ENCODE results near the gene KRT39.

- TF ChIP-seq, protein P1, sequence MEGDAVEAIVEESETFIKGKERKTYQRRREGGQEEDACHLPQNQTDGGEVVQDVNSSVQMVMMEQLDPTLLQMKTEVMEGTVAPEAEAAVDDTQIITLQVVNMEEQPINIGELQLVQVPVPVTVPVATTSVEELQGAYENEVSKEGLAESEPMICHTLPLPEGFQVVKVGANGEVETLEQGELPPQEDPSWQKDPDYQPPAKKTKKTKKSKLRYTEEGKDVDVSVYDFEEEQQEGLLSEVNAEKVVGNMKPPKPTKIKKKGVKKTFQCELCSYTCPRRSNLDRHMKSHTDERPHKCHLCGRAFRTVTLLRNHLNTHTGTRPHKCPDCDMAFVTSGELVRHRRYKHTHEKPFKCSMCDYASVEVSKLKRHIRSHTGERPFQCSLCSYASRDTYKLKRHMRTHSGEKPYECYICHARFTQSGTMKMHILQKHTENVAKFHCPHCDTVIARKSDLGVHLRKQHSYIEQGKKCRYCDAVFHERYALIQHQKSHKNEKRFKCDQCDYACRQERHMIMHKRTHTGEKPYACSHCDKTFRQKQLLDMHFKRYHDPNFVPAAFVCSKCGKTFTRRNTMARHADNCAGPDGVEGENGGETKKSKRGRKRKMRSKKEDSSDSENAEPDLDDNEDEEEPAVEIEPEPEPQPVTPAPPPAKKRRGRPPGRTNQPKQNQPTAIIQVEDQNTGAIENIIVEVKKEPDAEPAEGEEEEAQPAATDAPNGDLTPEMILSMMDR (IDR thresholded peaks at IDR 0.05 in 4 of 5, conservative IDR thresholded peaks at IDR 0.05 in 1 of 5): no peak
- no peak for TF ChIP-seq POLR2A (IDR thresholded peaks at IDR 0.05)
Observed at GRCh38 chr17:40993084-40993483, 26.3 kb upstream of the KRT39 start.
